H1 (cell line): ENCODE results near the gene FAM186B. TPM values are rescaled to one million over a fixed set of nuclear protein-coding genes. Genes with fewer than 3 reads are reported as not detected.

ENCODE experiments used
- CEBPB ChIP-seq: IDR thresholded peaks from 2 replicates; pipeline ENCODE4 v1.6.1; 2012; ENCODE audit warnings: low read depth, low read length
- CHD1 ChIP-seq: IDR thresholded peaks from 2 replicates; pipeline ENCODE4 v1.6.1; 2012; ENCODE audit warnings: low read depth, low read length, improper control_type of control experiment
- MAX ChIP-seq: IDR thresholded peaks from 2 replicates; pipeline ENCODE4 v1.6.1; 2012; ENCODE audit warnings: inconsistent platforms
- SIX5 ChIP-seq: IDR thresholded peaks from 2 replicates; pipeline ENCODE4 v1.6.1; 2011; ENCODE audit warnings: mild to moderate bottlenecking, low read depth, low read length
- polyA plus RNA-seq, 7 experiments: library from polyadenylated mRNA; depleted of rRNA in 3 of 7; stranded (reverse) in 5 of 7; unstranded in 2 of 7; fragments of >200 nt in 5 of 7; fragments of 200-250 nt in 2 of 7; gene quantifications; 1 replicate in 5 of 7; 2 replicates in 1 of 7; 4 replicates in 1 of 7; pipeline versions ENCODE4 v1.2.1 to v1.2.3, GENCODE V29; 2011 to 2013; ENCODE audit warnings: missing spikeins in 2 of 7, mixed read lengths in 2 of 7
- total RNA-seq: library from RNA; stranded (reverse); fragmentation: NEBNext Ultra II Directional; extraction: Animal tissue kit (Norgen Biotek cat#: 25700); gene quantifications from 2 replicates; pipeline ENCODE4 v1.2.1, GENCODE V29; 2021

Gene FAM186B
- total and polyA plus RNA-seq, 2 of the 8 experiments (the other 6 are each of a cell fraction or from before 2014, with no cell fraction given) = 0.12 to 0.73 TPM

GRCh38 chr12:49609059-49609874, 3.8 kb upstream of the FAM186B start (continued):
- TF ChIP-seq MAX (no peak), CEBPB (no peak), SIX5 (no peak), CHD1 (no peak)
